DND-41 (cell line): ENCODE measurements around the gene TPI1.
"Not testable (repeated sequence)": the region's sequence is repeated elsewhere in the genome, so short reads cannot be mapped to it uniquely, and the experiment has no call there.

Experiments
- ATAC-seq: fragments of 200-7000 bp; cut with Tn5 transposase; 3 replicates; pipeline ENCODE4 v1.9.1; 2021; ENCODE audit warnings: low read depth; ENCODE audit not compliant: insufficient read depth
- DNase-seq: peaks from one replicate; pipeline ENCODE4 v3.0.0-alpha.2; 2020
- H2AFZ ChIP-seq: 2 replicates; pipeline ENCODE4 v1.6.0; 2012; ENCODE audit warnings: low read depth, low read length
- H3K27ac ChIP-seq: 2 replicates; pipeline ENCODE4 v1.5.1; 2012; ENCODE audit warnings: low read length, inconsistent platforms
- H3K27me3 ChIP-seq: fragments of 200-600 bp; sonication (generic); 2 replicates; pipeline ENCODE4 v1.6.0; 2012; ENCODE audit warnings: low read length, mild to moderate bottlenecking, inconsistent platforms; ENCODE audit not compliant: insufficient read depth, poor library complexity
- H3K36me3 ChIP-seq: 2 replicates; pipeline ENCODE4 v1.5.1; 2012; ENCODE audit warnings: low read length, inconsistent platforms; ENCODE audit not compliant: insufficient read depth
- H3K4me1 ChIP-seq: 2 replicates; pipeline ENCODE4 v1.5.1; 2012; ENCODE audit warnings: mild to moderate bottlenecking, low read length; ENCODE audit not compliant: insufficient read depth
- H3K4me2 ChIP-seq: 2 replicates; pipeline ENCODE4 v1.6.0; 2012; ENCODE audit warnings: mild to moderate bottlenecking, moderate library complexity, low read length, inconsistent platforms; ENCODE audit not compliant: insufficient read depth
- H3K4me3 ChIP-seq, 2 experiments: fragments of 200-600 bp in 1 of 2; shearing (Covaris generic) in 1 of 2; 2 replicates each; pipeline ENCODE4 v1.5.1; 2012 to 2016; ENCODE audit warnings: inconsistent platforms in 2 of 2, low read length in 2 of 2, mild to moderate bottlenecking in 2 of 2, low read depth in 1 of 2, moderate library complexity in 1 of 2
- H3K79me2 ChIP-seq: 2 replicates; pipeline ENCODE4 v1.6.0; 2012; ENCODE audit warnings: low read length, inconsistent platforms; ENCODE audit not compliant: insufficient read depth
- H3K9ac ChIP-seq: 2 replicates; pipeline ENCODE4 v1.6.0; 2012; ENCODE audit warnings: low read depth, mild to moderate bottlenecking, inconsistent platforms, low read length, moderate library complexity
- H3K9me3 ChIP-seq: 2 replicates; pipeline ENCODE4 v1.5.1; 2012; ENCODE audit warnings: low read length, moderate library complexity, mild to moderate bottlenecking, inconsistent platforms; ENCODE audit not compliant: insufficient read depth, severe bottlenecking
- H4K20me1 ChIP-seq: 2 replicates; pipeline ENCODE4 v1.6.0; 2012; ENCODE audit warnings: low read length; ENCODE audit not compliant: insufficient read depth
- CTCF ChIP-seq: IDR thresholded peaks from 2 replicates; pipeline ENCODE4 v1.5.1; 2012; ENCODE audit warnings: borderline replicate concordance, low read length, moderate library complexity, mild to moderate bottlenecking; ENCODE audit not compliant: poor library complexity, severe bottlenecking; ENCODE audit errors: extremely low read depth
- EZH2 ChIP-seq: IDR thresholded peaks from 3 replicates; pipeline ENCODE4 v1.6.1; 2012; ENCODE audit warnings: borderline replicate concordance, low read depth, mild to moderate bottlenecking, moderate library complexity, low read length, inconsistent platforms; ENCODE audit not compliant: severe bottlenecking

Gene TPI1

GRCh38 chr12:6861391-6861790 lies 5.9 kb upstream of the TPI1 start:
- no peak overlapping the region for H3K4me3 ChIP-seq
- DNase-seq: no peak
- no peaks in the 10 kb centered on the region for H3K27me3 ChIP-seq
- no peak for ATAC-seq
- H4K20me1 ChIP-seq: peaks cover 2% of the 10 kb centered on the region; the same call in 1 of the 2 replicates
- H3K9me3 ChIP-seq: no peaks in the 10 kb centered on the region
- no peak overlapping the region for H3K4me2 ChIP-seq
- H3K4me1 ChIP-seq: peaks cover 1% of the 10 kb centered on the region; the same call in 1 of the 2 replicates
- no peak overlapping the region for H3K27ac ChIP-seq
- TF ChIP-seq CTCF: no peak
- no peak for TF ChIP-seq EZH2
- peaks cover 95% of the 10 kb centered on the region for H3K36me3 ChIP-seq
- H3K9ac ChIP-seq: no peak overlapping the region
- no peak overlapping the region for H2AFZ ChIP-seq
- no peaks in the 10 kb centered on the region for H3K79me2 ChIP-seq

- Histone ChIP-seq H3K27ac (no peak overlapping the region), H3K27me3 (no peaks in the 10 kb centered on the region), H3K4me3 (no peak overlapping the region), H3K9me3 (no peaks in the 10 kb centered on the region), H4K20me1 (peaks cover 5% of the 10 kb centered on the region; the same call in 1 of the 2 replicates), H3K36me3 (peaks cover 83% of the 10 kb centered on the region), H3K9ac (no peak overlapping the region), H3K4me2 (no peak overlapping the region), H3K79me2 (peaks cover 7% of the 10 kb centered on the region), H2AFZ (no peak overlapping the region), H3K4me1 (peaks cover 9% of the 10 kb centered on the region)
- TF ChIP-seq CTCF (no peak), EZH2 (no peak)
- ATAC-seq (no peak), DNase-seq (no peak)
Measured at GRCh38 chr12:6863033-6863432, 4.3 kb upstream of the TPI1 start.

GRCh38 chr12:6863586-6864321 lies 3.6 kb upstream of the TPI1 start:
- Histone ChIP-seq H2AFZ (no peak overlapping the region), H3K9ac (no peak overlapping the region), H3K4me2 (no peak overlapping the region), H3K79me2 (peaks cover 15% of the 10 kb centered on the region), H3K9me3 (no peaks in the 10 kb centered on the region), H3K36me3 (peaks cover 83% of the 10 kb centered on the region), H3K27ac (no peak overlapping the region), H3K4me1 (peaks cover 17% of the 10 kb centered on the region), H3K4me3 (no peak overlapping the region), H3K27me3 (no peaks in the 10 kb centered on the region), H4K20me1 (peaks cover 12% of the 10 kb centered on the region)
- DNase-seq (no peak), ATAC-seq (no peak)
- TF ChIP-seq CTCF: no peak
- TF ChIP-seq EZH2: no peak

- H3K4me1 ChIP-seq: peaks cover 32% of the 10 kb centered on the region
- H3K9me3 ChIP-seq, DNase-seq, H3K27me3 ChIP-seq, H2AFZ ChIP-seq, H3K4me2 ChIP-seq, ATAC-seq, H3K4me3 ChIP-seq, H3K27ac ChIP-seq, H3K9ac ChIP-seq: not testable (repeated sequence)
- peaks cover 28% of the 10 kb centered on the region for H4K20me1 ChIP-seq
- H3K36me3 ChIP-seq: peaks cover 85% of the 10 kb centered on the region
- peaks cover 30% of the 10 kb centered on the region for H3K79me2 ChIP-seq
Measured at GRCh38 chr12:6865307-6865706, 2.0 kb upstream of the TPI1 start.
